Transverse colon (tissue), 4 donors: ENCODE data around the gene KIAA1328. TPM values are rescaled to one million over a fixed set of nuclear protein-coding genes. Genes with fewer than 3 reads are reported as not detected.

ENCODE experiments used
- DNase-seq: peaks from one replicate; pipeline ENCODE4 v3.0.0-alpha.2; 2019
- H3K27ac ChIP-seq, 4 donors: fragments of 200-600 bp; sonication (generic); 2 replicates each; pipeline ENCODE4 v1.5.1; 2016 to 2018; ENCODE audit warnings: inconsistent platforms in 4 of 4
- H3K27me3 ChIP-seq: fragments of 200-600 bp; sonication (generic); 2 replicates; pipeline ENCODE4 v1.5.1; 2017; ENCODE audit warnings: inconsistent platforms
- H3K36me3 ChIP-seq, 4 donors: fragments of 200-600 bp; sonication (generic); 2 replicates each; pipeline ENCODE4 v1.5.1; 2017 to 2019; ENCODE audit warnings: inconsistent platforms in 4 of 4
- H3K4me1 ChIP-seq, 4 donors: fragments of 200-600 bp; sonication (generic); 2 replicates each; pipeline ENCODE4 v1.5.1; 2017 to 2020; ENCODE audit warnings: inconsistent platforms in 4 of 4
- H3K4me3 ChIP-seq, 4 donors: fragments of 200-600 bp; sonication (generic); 1 replicate in 1 of 4; 2 replicates in 3 of 4; pipeline versions ENCODE4 v1.5.1 to v1.6.1; 2017 to 2019; ENCODE audit warnings: inconsistent platforms in 4 of 4
- H3K9me3 ChIP-seq, 2 donors: fragments of 200-600 bp; sonication (generic); 2 replicates each; pipeline ENCODE4 v1.5.1; 2017 to 2019; ENCODE audit warnings: inconsistent platforms in 2 of 2
- EP300 ChIP-seq: sonication (generic); formaldehyde crosslinking; IDR thresholded peaks from one replicate; pipeline ENCODE4 v1.6.1; 2017; ENCODE audit warnings: antibody characterized with exemption, low read depth
- POLR2A ChIP-seq: fragments of 450-650 bp; IDR thresholded peaks from one replicate; pipeline ENCODE4 v1.6.1; 2016; ENCODE audit warnings: antibody characterized with exemption, mild to moderate bottlenecking, moderate library complexity
- POLR2AphosphoS5 ChIP-seq, 3 donors: sonication (generic); formaldehyde crosslinking; IDR thresholded peaks; one replicate each; pipeline ENCODE4 v1.6.1; 2016; ENCODE audit warnings: antibody characterized with exemption in 3 of 3
- WGBS, 2 donors: methylation state at CpG; one replicate each; pipeline ENCODE4 v1.1.5; 2018; ENCODE audit warnings: low coverage in 1 of 2; 5-methylcytosine and 5-hydroxymethylcytosine counted together
- in situ Hi-C, 4 donors: fragments of 200-750 bp; cut with MboI; loops; one replicate each; pipeline versions ENCODE4 v1.15.0 to v1.15.1; 2017; ENCODE audit warnings: low sequenced_read_pairs in 3 of 4, low pct_ligation_motif_present in 1 of 4, low pct_unique_long_range_greater_than_20kb in 1 of 4
- intact Hi-C: fragments of 100-400 bp; cut with DNase I; formaldehyde crosslinking; loops from one replicate; pipeline ENCODE4 v1.15.1; 2023; ENCODE audit warnings: low total_unique reads
- total RNA-seq, 4 donors: library from RNA; depleted of rRNA; stranded (reverse); fragments of >200 nt; gene quantifications; one replicate each; pipeline ENCODE4 v1.1.0, GENCODE V29; 2016
- TF ChIP-seq, protein P1 (sequence below), 5 experiments: fragments of 200-600 bp in 3 of 5; fragments of 450-650 bp in 2 of 5; sonication (generic) in 3 of 5; IDR thresholded peaks; 1 replicate in 2 of 5; 2 replicates in 3 of 5; pipeline ENCODE4 v1.5.1; 2016 to 2017; ENCODE audit warnings: antibody characterized with exemption in 5 of 5, inconsistent platforms in 3 of 5, mild to moderate bottlenecking in 2 of 5, moderate library complexity in 1 of 5

The KIAA1328 gene
- total RNA-seq, 4 donors from 2014 or later, result 3.6 to 14.3 (median 11.3) TPM

DNA sequence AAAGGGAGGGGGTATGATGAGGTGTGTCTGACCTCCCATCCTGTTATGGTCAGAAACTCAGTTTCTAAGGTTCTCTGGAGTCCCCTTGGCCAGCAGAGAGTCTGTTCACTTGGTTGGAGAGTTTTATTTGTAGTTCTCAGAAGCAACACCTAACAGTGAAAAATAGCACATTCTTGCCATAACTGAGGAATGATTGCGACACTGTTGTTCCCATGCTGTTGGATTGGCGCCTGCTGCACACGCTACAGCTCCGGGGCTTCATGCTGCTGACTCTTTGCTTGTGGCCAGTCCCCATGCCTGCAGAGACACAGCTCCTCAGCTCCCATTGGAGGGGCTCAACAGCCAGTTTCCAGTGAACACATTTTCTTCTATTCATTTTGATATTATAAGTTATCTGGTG, 42.2 kb upstream of the KIAA1328 start:
- Histone ChIP-seq H3K9me3 (no peaks in the 10 kb centered on the region), H3K36me3 (no peaks in the 10 kb centered on the region), H3K27ac (no peak overlapping the region), H3K4me1 (no peaks in the 10 kb centered on the region), H3K4me3 (no peak overlapping the region), H3K27me3 (no peaks in the 10 kb centered on the region)
- in situ Hi-C loops, result no loop called here
- intact Hi-C loops, result no loop called here
- TF ChIP-seq, protein P1, sequence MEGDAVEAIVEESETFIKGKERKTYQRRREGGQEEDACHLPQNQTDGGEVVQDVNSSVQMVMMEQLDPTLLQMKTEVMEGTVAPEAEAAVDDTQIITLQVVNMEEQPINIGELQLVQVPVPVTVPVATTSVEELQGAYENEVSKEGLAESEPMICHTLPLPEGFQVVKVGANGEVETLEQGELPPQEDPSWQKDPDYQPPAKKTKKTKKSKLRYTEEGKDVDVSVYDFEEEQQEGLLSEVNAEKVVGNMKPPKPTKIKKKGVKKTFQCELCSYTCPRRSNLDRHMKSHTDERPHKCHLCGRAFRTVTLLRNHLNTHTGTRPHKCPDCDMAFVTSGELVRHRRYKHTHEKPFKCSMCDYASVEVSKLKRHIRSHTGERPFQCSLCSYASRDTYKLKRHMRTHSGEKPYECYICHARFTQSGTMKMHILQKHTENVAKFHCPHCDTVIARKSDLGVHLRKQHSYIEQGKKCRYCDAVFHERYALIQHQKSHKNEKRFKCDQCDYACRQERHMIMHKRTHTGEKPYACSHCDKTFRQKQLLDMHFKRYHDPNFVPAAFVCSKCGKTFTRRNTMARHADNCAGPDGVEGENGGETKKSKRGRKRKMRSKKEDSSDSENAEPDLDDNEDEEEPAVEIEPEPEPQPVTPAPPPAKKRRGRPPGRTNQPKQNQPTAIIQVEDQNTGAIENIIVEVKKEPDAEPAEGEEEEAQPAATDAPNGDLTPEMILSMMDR (IDR thresholded peaks at IDR 0.05), result no peak
- no peak for TF ChIP-seq EP300
- no peak for TF ChIP-seq POLR2A
- TF ChIP-seq POLR2AphosphoS5 (IDR thresholded peaks at IDR 0.05), result no peak
- peak; percentile 18 for DNase-seq
- 80 to 92% methylated on average over 2 to 4 of the region's 4 CpGs for WGBS, 2 donors

GRCh38 chr18:36792634-36793283, 36.2 kb upstream of the KIAA1328 start:
- Histone ChIP-seq H3K27me3 (no peaks in the 10 kb centered on the region), H3K9me3 (no peaks in the 10 kb centered on the region), H3K4me3 (no peak overlapping the region), H3K27ac (no peak overlapping the region), H3K4me1 (no peaks in the 10 kb centered on the region), H3K36me3 (peaks cover 0 to 19% (median 3%) of the 10 kb centered on the region in 4 donors)
- DNase-seq, result no peak
- TF ChIP-seq POLR2AphosphoS5 (IDR thresholded peaks at IDR 0.05) (no peak), EP300 (no peak), POLR2A (no peak)
- TF ChIP-seq, protein P1 (IDR thresholded peaks at IDR 0.05), result no peak
- 95 to 100% methylated on average over 2 to 4 of the region's 4 CpGs for WGBS, 2 donors
- intact Hi-C loops (no loop called here), in situ Hi-C loops (no loop called here)

- Histone ChIP-seq H3K27ac (no peak overlapping the region), H3K36me3 (peaks cover 0 to 65% (median 9%) of the 10 kb centered on the region in 4 donors), H3K9me3 (no peaks in the 10 kb centered on the region), H3K4me1 (no peaks in the 10 kb centered on the region), H3K27me3 (no peaks in the 10 kb centered on the region), H3K4me3 (no peak overlapping the region)
- DNase-seq, result no peak
- in situ Hi-C loops, result no loop called here
- TF ChIP-seq EP300, result no peak
- TF ChIP-seq, protein P1 (IDR thresholded peaks at IDR 0.05), result no peak
- no peak for TF ChIP-seq POLR2AphosphoS5 (IDR thresholded peaks at IDR 0.05)
- TF ChIP-seq POLR2A, result no peak
- intact Hi-C loops, result no loop called here
- 96 to 100% methylated on average over 3 of the region's 3 CpGs for WGBS, 2 donors
Measured at GRCh38 chr18:36798738-36799473, 30.0 kb upstream of the KIAA1328 start.

GRCh38 chr18:36805105-36805504, 23.8 kb upstream of the KIAA1328 start:
- WGBS, 2 donors, result 93% methylated on average over 2 of the region's 2 CpGs
- TF ChIP-seq POLR2A (no peak), POLR2AphosphoS5 (IDR thresholded peaks at IDR 0.05) (no peak), EP300 (no peak)
- TF ChIP-seq, protein P1 (IDR thresholded peaks at IDR 0.05), result no peak
- Histone ChIP-seq H3K27ac (no peak overlapping the region), H3K9me3 (no peaks in the 10 kb centered on the region), H3K36me3 (peaks cover 0 to 40% (median 5%) of the 10 kb centered on the region in 4 donors), H3K4me3 (no peak overlapping the region), H3K27me3 (no peaks in the 10 kb centered on the region), H3K4me1 (peaks cover 0 to 4% (median 0%) of the 10 kb centered on the region in 4 donors)
- in situ Hi-C loops (no loop called here), intact Hi-C loops (no loop called here)
- no peak for DNase-seq
